Measurements from ENCODE around the gene PDE4D.

Gene PDE4D

GRCh38 chr5:59140133-59140532 is 753.4 kb downstream of the PDE4D start:
- no peaks in the 10 kb centered on the region for H3K27me3 ChIP-seq (ENCODE audit: insufficient read depth, low read depth, severe bottlenecking)
- no peaks in the 10 kb centered on the region for H3K36me3 ChIP-seq
- no peak overlapping the region for H3K4me3 ChIP-seq (ENCODE audit: low read depth, low read length)
- H3K9me3 ChIP-seq (ENCODE audit: severe bottlenecking): no peaks in the 10 kb centered on the region
- no peak for DNase-seq
- H3K27ac ChIP-seq: no peak overlapping the region
- TF ChIP-seq CTCF (IDR thresholded peaks at IDR 0.05; ENCODE audit: low read depth, low read length): no peak

- no peak for TF ChIP-seq CTCF (IDR thresholded peaks at IDR 0.05; ENCODE audit: low read depth, low read length)
- no peak for DNase-seq
Measured at GRCh38 chr5:59139695-59140094, 753.8 kb downstream of the PDE4D start.

GRCh38 chr5:59138509-59138908 is 755.0 kb downstream of the PDE4D start:
- Histone ChIP-seq H3K4me3 (ENCODE audit: low read depth, low read length) (no peak overlapping the region), H3K9me3 (ENCODE audit: severe bottlenecking) (no peaks in the 10 kb centered on the region), H3K27me3 (ENCODE audit: insufficient read depth, low read depth, severe bottlenecking) (no peaks in the 10 kb centered on the region), H3K27ac (no peak overlapping the region), H3K36me3 (no peaks in the 10 kb centered on the region)
- no peak for DNase-seq
- TF ChIP-seq CTCF (IDR thresholded peaks at IDR 0.05; ENCODE audit: low read depth, low read length): no peak

More at GRCh38 chr5:59139695-59140094, 753.8 kb downstream of the PDE4D start:
- no peaks in the 10 kb centered on the region for H3K36me3 ChIP-seq
- no peaks in the 10 kb centered on the region for H3K9me3 ChIP-seq (ENCODE audit: severe bottlenecking)
- H3K4me3 ChIP-seq (ENCODE audit: low read depth, low read length): no peak overlapping the region
- H3K27ac ChIP-seq: no peak overlapping the region
- H3K27me3 ChIP-seq (ENCODE audit: insufficient read depth, low read depth, severe bottlenecking): no peaks in the 10 kb centered on the region

GRCh38 chr5:59137846-59138245 is 755.7 kb downstream of the PDE4D start:
- H3K27ac ChIP-seq: no peak overlapping the region
- no peaks in the 10 kb centered on the region for H3K27me3 ChIP-seq (ENCODE audit: insufficient read depth, low read depth, severe bottlenecking)
- TF ChIP-seq CTCF (IDR thresholded peaks at IDR 0.05; ENCODE audit: low read depth, low read length): no peak
- DNase-seq: no peak
- H3K9me3 ChIP-seq (ENCODE audit: severe bottlenecking): no peaks in the 10 kb centered on the region
- H3K36me3 ChIP-seq: no peaks in the 10 kb centered on the region
- no peak overlapping the region for H3K4me3 ChIP-seq (ENCODE audit: low read depth, low read length)

GRCh38 chr5:59136549-59136948 is 757.0 kb downstream of the PDE4D start:
- no peaks in the 10 kb centered on the region for H3K9me3 ChIP-seq (ENCODE audit: severe bottlenecking)

More at GRCh38 chr5:59136549-59136948, 757.0 kb downstream of the PDE4D start:
- no peak for TF ChIP-seq CTCF (IDR thresholded peaks at IDR 0.05; ENCODE audit: low read depth, low read length)
- DNase-seq: no peak
- no peak overlapping the region for H3K27ac ChIP-seq
- no peaks in the 10 kb centered on the region for H3K27me3 ChIP-seq (ENCODE audit: insufficient read depth, low read depth, severe bottlenecking)
- H3K36me3 ChIP-seq: no peaks in the 10 kb centered on the region
- H3K4me3 ChIP-seq (ENCODE audit: low read depth, low read length): no peak overlapping the region
